Measurements from ENCODE around the gene FOXP1.
"Not testable (repeated sequence)": the region's sequence is repeated elsewhere in the genome, so short reads cannot be mapped to it uniquely, and the experiment has no call there.

FOXP1 gene

DNA sequence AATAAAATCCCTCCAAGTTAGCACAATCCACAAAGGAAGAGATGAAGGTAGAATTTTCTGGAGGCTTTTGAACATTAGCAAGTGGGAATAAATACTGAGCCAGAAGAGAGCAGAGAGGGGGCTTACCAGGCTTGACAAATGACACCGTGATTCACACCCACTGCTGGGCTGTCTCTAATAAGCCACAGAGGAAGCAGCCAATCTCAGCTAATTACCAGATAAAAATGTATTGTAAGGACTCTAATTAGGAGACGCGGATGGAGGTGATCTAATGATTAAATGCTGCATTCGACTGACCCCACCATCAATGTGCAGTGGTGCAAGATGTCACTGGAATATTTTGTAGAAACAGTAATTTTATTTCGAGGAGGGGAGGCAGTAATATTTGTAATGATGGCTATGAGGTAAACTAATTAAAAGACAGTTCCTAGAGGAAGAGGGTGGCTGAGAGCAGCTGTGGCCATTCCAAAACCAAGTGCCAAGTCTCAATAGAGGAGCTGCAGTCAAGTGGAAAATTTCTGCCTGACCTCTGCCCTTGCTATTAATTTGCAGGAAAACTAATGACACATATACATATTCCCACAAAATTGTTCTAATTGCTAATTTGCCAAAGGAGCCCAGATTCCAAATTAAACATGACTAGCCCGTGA, 602.2 kb downstream of the FOXP1 start:
- no peak for DNase-seq

DNA sequence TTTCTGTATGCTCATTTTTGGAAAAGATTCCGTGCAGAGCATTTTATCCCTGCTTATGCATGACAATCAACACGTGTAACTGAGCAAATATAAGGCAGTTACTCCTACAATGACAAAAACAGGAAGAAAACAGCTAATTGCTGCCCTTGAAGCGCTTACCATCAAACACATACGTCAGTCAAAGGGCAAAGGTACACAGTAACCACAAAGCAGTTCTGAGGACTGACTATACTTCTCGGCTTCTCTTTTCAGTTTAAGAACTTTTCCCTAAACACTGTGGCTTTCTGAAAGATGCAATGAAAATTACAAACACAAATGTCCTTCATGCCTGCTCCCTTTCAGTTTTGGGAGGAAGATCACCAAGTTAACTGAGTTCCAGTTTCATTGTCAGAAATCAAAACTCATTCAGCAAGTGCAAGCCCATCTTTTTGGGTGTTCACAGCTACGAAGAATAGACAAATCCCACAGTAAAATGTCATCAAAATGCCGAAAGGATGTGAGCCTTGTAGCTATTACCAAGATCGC, 602.8 kb downstream of the FOXP1 start:
- no peak for DNase-seq

DNA sequence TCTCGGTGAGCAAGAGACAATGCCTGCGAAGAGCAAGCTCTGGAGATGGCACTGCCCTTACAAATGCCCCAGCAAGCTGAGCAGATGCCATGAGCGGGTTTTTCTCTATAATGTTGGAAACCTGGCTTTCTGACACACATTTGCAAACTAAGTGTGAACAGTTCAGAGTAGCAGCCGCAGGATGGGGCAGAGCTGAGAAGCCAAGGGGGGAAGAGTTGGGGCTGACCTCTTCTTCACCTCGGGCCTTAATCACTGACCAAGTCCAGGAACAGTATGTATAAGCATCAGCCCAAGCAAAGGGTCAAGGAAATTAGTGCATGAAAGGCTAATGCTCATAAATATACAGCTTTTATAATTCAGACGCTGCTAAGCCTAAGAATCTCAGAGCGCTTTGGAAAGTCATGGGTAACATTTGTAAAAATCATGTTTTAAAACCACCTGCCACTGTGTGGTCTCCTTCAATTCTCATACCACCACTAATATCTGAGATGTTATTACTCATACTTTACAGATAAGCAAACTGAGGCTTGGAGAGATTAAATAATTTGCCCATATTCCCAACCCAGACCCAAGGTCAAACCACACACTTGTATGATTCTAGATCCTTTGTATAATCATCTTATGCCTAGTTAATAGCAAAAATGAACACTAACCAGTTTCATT, 603.4 kb downstream of the FOXP1 start:
- DNase-seq, result no peak

DNA sequence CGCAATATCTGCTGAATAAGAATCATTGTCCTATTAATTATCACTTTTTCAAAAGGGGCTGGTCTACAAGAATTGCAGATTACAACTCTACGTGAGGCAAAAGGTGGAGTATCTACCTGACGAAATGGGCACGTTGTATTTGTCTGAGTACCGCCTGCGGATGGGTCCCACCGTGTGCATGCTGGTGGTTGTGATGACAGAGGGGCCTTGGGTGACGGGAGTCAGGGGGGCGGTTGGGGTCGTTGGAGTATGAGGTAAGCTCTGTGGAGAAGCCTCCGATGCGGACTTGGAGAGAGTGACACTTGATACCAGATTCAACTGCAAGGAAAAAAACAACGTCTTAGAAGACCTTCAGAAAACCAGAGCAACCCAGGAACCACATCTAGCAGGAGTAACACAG, 605.8 kb downstream of the FOXP1 start:
- no peak for DNase-seq

DNA sequence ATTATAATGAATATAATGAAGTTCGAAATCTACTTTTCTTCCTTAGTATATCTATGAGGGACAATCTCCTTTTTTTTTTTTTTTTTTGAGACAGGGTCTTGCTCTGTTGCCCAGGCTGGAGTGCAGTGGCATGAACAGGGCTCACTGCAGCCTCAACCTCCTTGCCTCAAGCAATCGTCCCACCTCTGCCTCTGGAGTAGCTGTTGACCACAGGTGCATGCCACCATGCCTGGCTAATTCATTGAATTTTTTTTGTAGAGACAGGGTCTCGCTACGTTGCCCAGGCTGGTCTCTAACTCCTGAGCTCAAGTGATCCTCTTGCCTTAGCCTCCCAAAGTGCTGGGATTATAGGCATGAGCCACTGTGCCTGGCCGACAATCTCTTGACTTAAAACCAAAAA, 607.5 kb downstream of the FOXP1 start:
- not testable (repeated sequence) for DNase-seq

DNA sequence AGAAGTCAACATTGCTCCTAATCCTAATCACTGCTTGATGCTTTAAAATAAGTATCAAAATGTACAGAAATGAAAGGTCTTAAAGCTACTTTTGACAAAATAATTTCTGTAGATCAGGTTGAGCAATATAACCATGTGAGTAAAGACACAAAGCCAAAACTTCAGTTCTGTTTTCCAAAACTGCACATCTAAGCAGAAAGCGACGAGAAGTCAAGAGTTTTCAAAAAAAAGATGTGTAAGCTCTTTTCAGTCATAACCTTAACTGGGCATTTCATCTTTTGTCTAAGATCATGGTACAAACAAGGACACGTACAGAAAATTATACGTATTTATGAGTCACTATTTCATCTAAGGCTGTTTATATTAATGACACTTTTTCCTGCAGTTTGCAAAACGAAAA, 608.8 kb downstream of the FOXP1 start:
- no peak for DNase-seq

DNA sequence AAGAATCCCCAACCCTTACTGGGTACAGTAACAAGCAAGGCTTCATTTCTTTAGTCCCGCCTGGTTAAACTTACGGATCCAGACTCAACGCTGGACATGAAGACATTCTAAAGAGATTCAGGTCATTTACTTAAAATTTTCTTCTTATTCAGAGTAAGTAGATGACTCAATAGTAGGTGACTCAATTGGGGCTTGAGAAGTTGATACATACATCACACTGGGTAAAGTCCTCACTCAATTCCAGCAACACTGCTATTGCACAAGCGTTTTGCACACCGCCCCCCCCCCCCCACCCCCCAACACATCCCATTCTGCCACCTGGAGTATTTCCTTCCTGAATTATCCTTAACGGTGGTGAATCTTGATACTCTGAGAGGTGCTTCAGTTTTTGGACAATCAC, 610.0 kb downstream of the FOXP1 start:
- DNase-seq, result no peak

DNA sequence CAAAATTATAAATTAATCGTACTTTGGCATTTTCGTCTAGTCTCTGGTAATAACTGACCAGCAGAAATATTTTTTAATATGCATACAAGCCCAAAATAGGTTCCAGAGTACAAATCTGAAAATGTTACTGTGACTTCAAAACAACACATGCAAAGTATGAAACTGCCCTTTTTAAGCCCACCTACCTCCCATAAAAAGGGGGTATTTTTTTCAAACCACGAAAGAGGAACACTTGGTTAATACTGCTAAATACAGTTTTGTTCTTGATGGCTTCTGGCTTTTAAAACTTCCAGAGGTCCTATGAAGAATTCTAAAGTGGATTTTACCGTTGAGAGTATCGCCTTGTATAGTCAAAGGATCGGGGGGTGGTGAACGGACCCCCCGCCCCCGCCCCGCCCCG, 610.7 kb downstream of the FOXP1 start:
- DNase-seq, result no peak

DNA sequence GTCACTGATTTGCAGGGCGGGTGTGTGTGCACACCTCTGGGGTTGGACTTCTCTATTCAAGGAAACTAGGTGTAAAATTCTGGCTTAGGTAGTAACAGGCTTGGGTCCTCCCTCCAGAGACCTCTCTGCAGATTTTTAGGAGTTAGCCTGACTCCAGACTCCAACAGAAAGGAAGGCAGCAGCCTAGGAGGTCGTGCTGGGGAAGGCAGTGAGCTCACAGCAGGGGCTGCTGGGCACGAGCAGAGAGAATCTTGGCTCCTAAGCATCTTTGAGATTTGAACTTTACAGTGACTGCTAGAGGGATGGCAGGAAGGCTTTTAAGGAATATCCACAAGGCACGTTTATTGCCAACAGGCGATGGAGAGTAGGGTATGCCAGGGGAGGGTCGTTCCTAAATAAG, 612.6 kb downstream of the FOXP1 start:
- DNase-seq, result no peak

DNA sequence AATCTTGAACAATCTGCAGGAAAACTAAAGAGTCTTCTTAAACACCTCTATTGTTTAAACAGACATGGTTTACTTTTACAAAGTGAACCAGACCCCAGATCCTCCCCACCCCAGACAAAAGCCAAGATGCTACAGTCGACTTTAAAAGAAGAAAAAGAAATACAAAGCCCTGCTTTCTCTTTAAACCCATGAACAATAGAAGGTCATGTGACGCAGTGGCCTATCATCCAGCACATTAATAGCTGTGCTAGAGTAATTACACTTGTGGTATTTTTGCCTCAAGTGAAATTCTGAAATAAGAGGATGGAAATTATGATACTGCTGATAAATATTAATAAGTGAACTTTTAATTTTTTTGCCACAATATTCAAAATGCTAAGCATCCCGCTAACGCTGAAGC, 613.4 kb downstream of the FOXP1 start:
- DNase-seq, result no peak

DNA sequence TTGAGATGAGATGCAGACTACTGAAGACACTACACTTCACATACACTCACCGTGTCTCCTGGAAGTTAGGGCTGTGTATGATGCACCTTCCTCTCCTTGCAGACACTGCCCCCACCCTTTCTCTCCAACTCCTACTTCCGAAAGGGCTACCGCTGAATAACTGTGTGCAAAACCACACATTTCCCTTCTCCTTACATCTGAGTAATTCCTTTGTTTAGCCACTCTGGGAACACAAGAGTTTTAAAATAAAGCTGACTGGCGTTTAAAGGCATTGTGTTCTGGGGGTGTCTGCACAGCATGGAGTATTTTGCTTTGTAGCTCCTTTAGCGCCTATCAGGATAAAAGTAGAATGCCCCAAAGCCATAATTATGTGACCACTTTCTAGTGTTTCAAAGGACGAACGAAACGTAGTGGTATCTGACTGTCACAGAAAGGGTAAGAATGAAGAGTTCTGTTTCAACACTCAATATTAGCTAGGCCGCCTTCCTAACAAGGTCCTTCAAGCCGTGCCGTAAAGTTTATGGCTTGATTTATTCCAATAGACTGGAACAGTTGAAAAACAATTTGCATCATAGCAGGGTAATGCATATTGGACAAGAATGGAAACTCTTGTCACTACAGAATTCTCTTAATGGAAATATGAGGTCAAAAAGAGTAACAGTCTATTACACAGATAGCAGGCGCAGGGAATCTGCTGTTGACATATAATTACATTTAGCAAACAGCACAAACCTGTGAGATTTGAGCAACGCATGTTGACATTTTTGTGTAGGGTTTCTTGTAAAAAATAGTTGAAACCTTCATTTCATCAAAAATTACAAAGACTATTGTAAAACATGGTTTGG, 619.9 kb downstream of the FOXP1 start:
- no peak for DNase-seq

DNA sequence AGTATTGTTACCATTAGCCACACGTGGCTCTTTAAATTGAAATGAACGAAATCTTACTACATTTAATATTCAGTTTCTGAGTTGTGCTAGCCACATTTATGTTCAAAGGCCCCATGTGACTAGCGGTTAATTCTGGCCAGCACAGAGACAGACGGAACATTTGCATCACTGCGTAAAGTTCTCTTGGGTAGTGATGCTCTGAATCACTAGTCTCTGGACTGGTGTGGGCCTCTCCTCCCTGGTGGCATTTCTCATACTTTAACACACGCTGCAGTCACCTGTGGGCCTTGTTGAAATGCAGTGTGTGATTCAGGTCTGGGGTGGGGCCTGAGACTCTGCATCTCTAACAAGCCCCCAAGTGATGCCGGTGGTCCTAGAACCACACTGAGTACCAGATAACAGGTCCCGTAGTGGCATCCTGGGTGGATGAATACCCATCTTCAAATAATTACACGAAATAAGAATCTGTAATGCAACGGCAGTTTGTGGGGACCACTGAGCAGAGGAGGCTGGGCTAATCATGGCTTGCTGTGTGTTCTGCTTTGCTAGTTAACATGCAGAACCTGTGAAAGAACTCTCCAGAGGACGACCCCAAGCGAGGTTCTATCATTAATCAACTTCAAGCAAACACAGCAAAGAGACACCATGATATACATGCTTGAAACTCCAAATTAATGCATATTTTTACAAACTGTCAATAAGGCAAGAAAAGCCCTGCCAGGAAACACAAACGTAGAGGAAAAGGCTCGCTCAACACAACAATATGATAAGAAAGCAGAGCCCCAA, 623.8 kb downstream of the FOXP1 start:
- DNase-seq, result no peak

DNA sequence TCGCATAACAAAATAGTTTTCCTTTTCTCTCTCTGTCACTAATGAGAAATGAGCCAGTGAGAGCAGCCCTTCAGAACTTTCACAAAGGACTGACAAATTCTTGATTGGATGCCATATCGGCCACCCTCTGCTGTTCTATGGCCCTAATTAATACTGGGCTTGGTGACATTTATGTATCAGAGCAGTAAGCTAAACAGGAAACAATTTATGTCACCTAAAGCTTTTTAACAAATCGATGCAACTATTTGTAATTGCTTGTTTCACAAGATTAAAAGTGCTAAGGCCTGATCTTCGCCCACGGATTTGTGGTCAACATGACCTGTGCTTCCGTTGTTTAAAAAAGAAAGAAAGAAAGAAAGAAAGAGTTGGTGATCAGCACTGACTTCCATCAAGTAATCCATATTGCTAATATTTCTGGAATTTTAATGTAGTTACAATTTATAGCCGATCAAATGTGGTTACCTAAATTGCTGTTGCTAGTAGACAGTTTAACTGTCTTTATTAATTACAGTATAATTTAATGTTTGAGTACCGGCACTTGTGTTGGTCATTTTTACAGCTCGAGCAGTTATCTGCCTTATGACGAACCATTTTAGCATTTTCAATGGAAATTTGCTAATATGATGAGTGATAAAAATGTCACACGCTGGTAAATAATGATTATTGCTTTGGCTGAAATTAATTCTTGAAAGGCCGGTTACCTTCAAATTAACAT, 631.3 kb downstream of the FOXP1 start:
- no peak for DNase-seq

DNA sequence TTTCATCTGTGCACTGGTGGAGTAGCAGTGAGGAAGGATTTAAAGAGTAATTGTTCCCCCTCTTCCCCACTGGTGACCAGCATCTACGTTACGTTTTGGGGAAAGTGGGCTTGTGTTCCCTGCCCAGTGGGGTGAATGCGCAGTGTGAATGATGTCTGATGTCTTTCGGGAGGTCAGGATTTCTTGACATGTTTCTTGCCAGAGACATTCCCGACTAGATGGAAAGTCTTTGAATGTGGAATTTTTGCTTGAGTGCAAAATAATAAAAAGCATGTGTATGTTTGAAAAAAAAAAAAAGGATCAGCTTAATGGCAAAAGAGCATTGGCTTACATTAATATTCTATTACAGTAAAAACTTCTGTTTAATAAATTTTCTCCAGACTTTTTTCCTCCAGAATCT, 632.2 kb downstream of the FOXP1 start:
- no peak for DNase-seq

DNA sequence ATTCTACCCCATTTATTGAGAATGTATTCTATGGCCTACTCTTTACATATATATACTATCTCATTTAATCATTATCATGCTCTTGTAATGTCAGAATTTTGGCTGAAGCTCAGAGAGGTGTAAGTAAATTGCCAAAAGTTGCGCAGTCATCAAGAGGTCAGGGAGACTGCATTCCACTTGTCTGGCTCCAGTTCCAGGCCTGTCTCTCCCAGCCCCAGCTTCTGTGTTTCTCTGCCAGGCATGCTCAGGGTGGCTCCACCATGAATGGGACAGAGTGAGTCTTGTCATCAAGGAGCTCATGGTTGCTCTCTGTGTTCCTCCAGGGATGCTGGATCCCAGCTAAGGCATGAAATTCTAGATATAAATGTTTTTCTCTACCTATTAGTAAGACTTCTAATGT, 635.9 kb downstream of the FOXP1 start:
- DNase-seq, result no peak

DNA sequence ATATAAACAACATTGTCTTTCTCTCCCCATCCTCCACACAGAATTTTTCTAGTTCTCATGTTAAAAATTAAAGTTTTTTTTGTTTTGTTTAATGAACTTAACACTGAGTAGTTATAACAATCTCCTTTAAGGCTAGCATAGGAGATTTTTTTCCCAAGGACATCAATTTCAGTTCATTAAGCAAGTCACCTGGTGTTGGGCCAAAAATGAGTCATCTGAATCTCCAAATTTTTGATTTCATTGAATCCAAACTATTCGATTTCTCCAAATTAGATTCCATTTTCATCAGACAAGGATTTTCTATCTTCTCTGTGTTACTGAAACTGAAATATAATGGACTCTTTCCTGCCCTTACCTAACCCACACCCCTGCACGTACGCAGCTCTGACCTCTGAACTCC, 639.6 kb downstream of the FOXP1 start:
- DNase-seq, result no peak

DNA sequence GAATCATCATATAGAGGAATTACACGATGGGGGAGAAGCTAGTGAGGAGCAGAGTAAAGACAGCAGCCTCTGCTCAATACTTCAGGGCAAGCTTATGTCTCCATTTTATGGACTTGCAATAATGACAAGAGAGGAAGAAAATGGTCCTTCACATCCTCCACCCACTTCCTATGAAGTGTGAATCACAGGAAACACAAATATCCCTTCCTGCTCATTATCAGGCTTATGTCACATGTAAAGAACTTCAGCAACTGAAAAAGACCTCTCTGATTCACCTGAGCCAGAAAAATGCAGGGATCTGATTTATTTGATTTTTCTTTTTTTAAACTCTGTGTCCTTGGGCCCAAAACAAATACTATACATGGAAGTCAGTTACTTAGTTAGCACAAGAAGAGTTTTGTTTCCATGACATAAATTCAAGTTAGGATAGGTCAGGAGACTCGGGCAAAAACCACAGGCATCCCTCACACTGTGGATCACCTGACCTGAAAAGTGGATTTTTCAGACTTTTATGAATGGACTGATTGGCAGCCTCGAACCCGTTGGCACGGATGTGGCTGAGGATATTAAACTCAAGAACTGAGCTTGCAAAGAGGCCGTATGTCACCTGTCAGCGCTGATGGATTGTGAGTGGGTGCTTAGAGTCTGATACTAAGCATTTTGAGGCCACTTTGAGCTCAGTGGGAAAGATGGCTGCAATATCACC, 650.3 kb downstream of the FOXP1 start:
- DNase-seq, result no peak

DNA sequence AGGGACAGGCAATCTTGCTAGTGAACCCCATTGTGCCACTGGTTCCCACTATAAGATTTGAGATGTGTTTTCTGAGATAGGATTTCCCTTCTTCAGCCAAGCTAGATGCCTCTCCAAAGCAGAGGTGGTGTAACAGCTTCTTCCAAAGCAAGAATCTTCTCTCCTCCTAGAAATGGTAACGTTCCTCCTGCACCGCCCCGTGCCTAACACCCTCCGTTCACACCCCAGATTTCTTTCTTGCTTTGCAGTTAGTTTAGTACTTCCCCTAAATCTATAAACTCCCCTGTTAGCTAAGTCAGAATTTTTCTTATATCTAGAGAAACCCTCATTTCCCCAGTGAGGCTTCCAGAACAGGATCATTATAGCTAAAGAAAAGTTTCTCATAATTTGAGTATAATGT, 653.5 kb downstream of the FOXP1 start:
- no peak for DNase-seq

DNA sequence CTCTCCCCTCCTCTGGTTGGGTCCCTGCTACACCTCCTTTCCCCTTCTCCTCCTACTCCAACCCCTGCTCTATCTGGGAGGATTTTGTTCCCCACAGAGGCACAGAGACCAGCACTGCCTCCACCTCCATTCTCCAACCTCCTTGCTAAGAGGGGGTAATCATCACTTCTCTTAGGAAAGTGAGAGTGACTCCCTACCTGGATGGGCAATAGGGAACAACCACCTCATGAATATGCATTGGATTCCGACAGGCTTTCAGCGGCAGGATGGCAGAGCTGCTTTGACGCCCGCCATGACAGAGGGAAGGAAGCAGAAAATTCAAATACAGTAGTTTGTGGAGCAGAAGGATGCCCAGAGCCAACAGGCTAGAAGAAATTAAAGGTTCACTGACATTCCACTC, 656.3 kb downstream of the FOXP1 start:
- DNase-seq, result no peak

DNA sequence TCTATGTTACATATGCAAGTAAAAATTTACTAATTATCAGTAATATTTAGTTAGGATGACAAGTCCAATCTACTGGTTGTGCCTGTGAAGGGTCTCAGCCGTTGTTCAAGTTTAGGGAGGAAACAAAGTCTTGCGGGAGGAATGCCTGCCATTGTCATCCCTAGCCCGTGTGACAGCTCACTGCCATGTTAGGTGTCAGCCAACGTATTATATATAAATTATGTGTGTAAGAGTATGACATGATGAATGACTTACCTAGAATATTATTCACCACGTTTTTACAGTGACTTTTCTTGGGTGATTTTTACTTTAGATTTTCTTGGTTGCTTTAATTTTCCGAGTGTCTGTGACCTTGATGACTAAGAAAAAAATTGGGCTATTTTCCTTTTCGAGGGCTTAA, 656.7 kb downstream of the FOXP1 start:
- DNase-seq, result no peak

DNA sequence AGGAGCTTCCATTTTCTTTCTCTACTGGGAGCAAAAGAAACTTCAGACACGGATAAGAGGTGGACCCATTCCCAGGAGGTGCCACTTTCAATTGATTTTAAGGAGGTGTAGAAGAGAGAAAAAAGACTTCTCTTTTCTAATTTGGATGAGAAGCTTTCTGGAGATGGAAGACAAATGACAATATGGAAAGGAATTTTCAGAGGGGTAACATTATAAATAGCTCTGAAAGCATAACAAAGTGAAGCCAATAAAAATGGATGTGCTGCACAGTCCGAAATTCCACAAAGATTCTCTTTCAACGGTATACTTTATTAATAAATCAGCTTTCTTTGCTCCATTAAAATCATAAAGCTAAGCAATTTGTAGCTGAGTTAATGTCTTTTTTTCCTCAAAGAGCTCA, 663.9 kb downstream of the FOXP1 start:
- no peak for DNase-seq

DNA sequence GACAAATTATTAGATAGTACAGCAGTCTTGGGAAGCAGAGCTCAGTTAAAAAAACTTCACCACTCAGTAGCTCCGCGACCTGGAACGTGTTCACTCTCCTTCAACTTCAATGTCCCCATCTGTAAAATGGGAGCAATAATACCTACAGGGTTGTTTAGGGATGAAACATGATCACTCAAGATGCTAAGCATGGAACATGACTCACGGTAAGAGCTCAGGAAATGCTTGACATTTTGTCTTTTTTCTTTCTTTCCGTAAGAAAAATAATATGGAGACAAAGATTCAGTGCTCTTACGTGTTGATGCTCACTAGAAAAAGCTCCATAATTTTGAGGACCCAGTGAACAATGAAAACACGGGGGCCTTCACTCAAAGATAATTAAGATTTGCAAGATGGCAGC, 664.4 kb downstream of the FOXP1 start:
- no peak for DNase-seq
